Mucosa of rectum (tissue), 2 donors: Measurements from ENCODE around the gene GLIS1.

Source experiments
- H3K27ac ChIP-seq, 2 donors: one replicate each; pipeline ENCODE4 v1.7.0; 2013; ENCODE audit warnings: inconsistent platforms in 2 of 2, low read depth in 2 of 2, low read length in 2 of 2
- H3K27me3 ChIP-seq, 2 donors: one replicate each; pipeline ENCODE4 v1.7.0; 2013; ENCODE audit warnings: low read length in 2 of 2; ENCODE audit not compliant: control insufficient read depth in 2 of 2, insufficient read depth in 2 of 2
- H3K36me3 ChIP-seq, 2 donors: one replicate each; pipeline ENCODE4 v1.7.0; 2013; ENCODE audit warnings: low read length in 2 of 2; ENCODE audit not compliant: control insufficient read depth in 2 of 2, insufficient read depth in 2 of 2
- H3K4me1 ChIP-seq, 2 donors: one replicate each; pipeline ENCODE4 v1.7.0; 2013; ENCODE audit warnings: low read length in 2 of 2, mild to moderate bottlenecking in 1 of 2; ENCODE audit not compliant: control insufficient read depth in 2 of 2, insufficient read depth in 2 of 2
- H3K4me3 ChIP-seq, 2 donors: one replicate each; pipeline ENCODE4 v1.7.0; 2013; ENCODE audit warnings: low read length in 2 of 2
- H3K9ac ChIP-seq, 2 donors: one replicate each; pipeline ENCODE4 v1.7.0; 2013; ENCODE audit warnings: low read length in 2 of 2, low read depth in 1 of 2, mild to moderate bottlenecking in 1 of 2
- H3K9me3 ChIP-seq, 2 donors: one replicate each; pipeline ENCODE4 v1.7.0; 2013; ENCODE audit warnings: low read length in 2 of 2; ENCODE audit not compliant: control insufficient read depth in 2 of 2
- donor health status: healthy.
- donor health status: Normal muscosa, but diverticular disease.

GLIS1 gene

DNA sequence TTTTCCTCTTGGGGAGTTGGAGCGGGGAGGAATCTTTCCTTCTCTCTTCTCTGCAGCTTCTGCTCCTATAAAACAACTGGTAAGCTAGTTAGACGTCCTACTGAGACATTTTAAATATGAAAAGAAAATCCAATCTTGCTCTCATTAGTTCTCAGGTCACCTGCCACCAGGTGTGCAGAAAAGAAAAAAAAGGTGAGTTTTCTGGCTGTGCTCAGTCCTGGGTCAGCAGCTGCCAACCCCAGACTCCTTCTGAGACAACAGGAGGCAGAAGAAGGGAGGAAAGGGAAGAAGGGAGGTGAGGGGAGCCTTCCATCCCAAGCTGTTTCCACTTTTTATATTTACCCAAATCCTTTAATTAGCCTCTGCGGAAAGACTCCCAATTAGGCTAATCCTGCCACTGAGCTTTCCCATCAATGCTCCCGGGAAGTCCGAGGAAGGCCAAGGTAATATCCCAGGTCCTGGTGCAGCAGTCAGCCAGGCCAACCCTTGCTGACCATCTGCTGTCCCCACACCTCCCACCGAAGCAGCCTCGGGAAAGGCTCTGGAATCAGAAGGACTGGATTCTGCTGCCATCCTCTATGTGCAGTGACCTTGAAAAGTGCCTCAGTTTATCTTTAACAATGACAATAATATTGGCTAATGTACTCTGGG lies 33.4 kb downstream of the GLIS1 start:
- Histone ChIP-seq H3K27me3 (no peaks in the 10 kb centered on the region), H3K9ac (no peak overlapping the region), H3K4me3 (no peak overlapping the region), H3K9me3 (no peaks in the 10 kb centered on the region), H3K36me3 (no peaks in the 10 kb centered on the region), H3K4me1 (no peaks in the 10 kb centered on the region), H3K27ac (no peak overlapping the region)

- Histone ChIP-seq H3K27me3 (no peaks in the 10 kb centered on the region), H3K36me3 (no peaks in the 10 kb centered on the region), H3K9me3 (no peaks in the 10 kb centered on the region), H3K27ac (no peak overlapping the region), H3K4me1 (no peaks in the 10 kb centered on the region), H3K9ac (no peak overlapping the region), H3K4me3 (no peak overlapping the region)
Observed at GRCh38 chr1:53704804-53705445, 34.0 kb downstream of the GLIS1 start.

DNA sequence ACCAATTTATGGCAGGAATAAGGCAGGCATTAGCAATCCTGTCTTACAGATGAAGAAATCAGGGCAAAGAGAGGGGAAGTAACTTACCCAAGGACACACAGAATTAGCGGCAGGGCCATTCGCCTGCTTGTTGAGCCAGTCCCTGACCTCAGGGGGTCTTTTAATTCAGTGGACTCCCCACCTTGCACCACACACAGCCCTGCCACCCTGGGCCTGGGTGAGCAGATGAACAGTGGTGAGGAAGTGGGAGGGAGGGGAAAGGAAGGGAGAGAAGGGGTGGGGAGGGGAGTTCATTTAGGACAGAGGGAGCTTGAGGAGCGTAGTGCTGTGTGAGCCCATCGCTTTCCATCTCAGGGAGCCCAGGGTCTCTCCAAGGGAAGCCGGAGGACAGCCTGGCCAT lies 34.7 kb downstream of the GLIS1 start:
- Histone ChIP-seq H3K27ac (no peak overlapping the region), H3K36me3 (no peaks in the 10 kb centered on the region), H3K4me3 (no peak overlapping the region), H3K9me3 (no peaks in the 10 kb centered on the region), H3K27me3 (no peaks in the 10 kb centered on the region), H3K9ac (no peak overlapping the region), H3K4me1 (no peaks in the 10 kb centered on the region)

DNA sequence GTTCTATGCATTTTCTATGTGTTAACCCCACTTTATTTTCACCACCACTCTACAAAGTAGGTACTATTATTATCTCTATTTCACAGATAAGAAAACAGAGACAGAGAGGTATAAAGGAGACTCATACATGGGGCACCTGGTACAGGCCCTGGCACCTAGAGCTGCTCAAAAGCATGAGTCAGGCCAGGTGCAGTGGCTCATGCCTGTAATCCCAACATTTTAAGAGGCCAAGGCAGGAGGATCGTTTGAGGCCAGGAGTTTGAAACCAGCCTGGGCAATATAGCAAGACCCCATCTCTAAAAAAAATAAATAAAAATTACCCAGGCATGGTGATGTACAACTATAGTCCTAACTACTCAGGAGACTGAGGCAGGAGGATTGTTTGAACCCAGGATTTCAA lies 35.8 kb downstream of the GLIS1 start:
- no peaks in the 10 kb centered on the region for H3K9me3 ChIP-seq
- H3K9ac ChIP-seq = no peak overlapping the region
- no peaks in the 10 kb centered on the region for H3K36me3 ChIP-seq
- no peak overlapping the region for H3K4me3 ChIP-seq
- H3K27ac ChIP-seq = no peak overlapping the region
- H3K4me1 ChIP-seq = peaks cover 0 to under 1% of the 10 kb centered on the region in 2 donors
- no peaks in the 10 kb centered on the region for H3K27me3 ChIP-seq

DNA sequence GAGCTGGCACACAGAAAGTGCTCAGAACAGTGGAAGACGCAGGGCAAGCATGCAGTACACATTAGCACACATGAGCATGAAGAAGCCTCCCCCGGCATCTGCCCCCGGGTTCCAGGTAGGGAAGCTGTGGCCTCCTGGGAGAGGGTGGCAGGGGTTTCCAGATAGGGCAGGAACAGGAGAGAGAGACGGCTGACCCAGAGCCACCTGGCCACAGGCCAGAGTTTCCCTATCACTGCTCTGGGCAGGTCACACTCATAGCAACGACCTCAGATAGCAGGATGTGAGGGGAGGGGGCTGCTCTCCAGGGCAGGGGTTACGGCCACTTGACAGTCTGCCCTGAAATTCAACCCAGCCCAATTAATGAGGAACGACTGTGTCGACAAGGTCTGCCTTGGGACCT lies 36.6 kb downstream of the GLIS1 start:
- peaks cover 0 to 2% of the 10 kb centered on the region in 2 donors for H3K4me1 ChIP-seq
- H3K27me3 ChIP-seq = no peaks in the 10 kb centered on the region
- no peak overlapping the region for H3K9ac ChIP-seq
- H3K36me3 ChIP-seq = no peaks in the 10 kb centered on the region
- no peak overlapping the region for H3K4me3 ChIP-seq
- H3K27ac ChIP-seq = no peak overlapping the region
- no peaks in the 10 kb centered on the region for H3K9me3 ChIP-seq

DNA sequence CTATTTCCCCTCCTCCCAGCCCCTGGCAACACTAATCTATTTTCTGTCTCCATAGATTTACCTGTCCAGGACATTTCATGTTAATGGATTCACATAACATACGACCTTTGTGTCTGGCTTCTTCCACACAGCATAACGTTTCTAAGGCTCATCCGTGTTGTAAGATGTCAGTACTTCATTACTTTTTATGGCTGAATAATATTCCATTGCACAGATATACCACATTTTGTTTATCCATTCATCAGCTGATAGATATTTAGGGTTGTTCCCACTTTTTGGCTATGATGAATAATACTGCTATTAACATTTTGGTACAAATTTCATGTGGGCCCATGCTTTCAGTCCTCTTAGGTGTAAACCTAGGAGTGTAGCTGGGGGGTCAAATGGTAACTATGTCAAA lies 38.2 kb downstream of the GLIS1 start:
- Histone ChIP-seq H3K27ac (no peak overlapping the region), H3K27me3 (no peaks in the 10 kb centered on the region), H3K9me3 (no peaks in the 10 kb centered on the region)

GRCh38 chr1:53699981-53700380 lies 39.0 kb downstream of the GLIS1 start:
- Histone ChIP-seq H3K27me3 (no peaks in the 10 kb centered on the region), H3K9ac (no peak overlapping the region), H3K9me3 (no peaks in the 10 kb centered on the region), H3K4me3 (no peak overlapping the region), H3K36me3 (no peaks in the 10 kb centered on the region), H3K4me1 (peaks cover 0 to 2% of the 10 kb centered on the region in 2 donors), H3K27ac (no peak overlapping the region)

More for the DNA sequence above, 38.2 kb downstream of the GLIS1 start:
- Histone ChIP-seq H3K9ac (no peak overlapping the region), H3K4me1 (peaks cover 0 to 2% of the 10 kb centered on the region in 2 donors), H3K36me3 (no peaks in the 10 kb centered on the region), H3K4me3 (no peak overlapping the region)

DNA sequence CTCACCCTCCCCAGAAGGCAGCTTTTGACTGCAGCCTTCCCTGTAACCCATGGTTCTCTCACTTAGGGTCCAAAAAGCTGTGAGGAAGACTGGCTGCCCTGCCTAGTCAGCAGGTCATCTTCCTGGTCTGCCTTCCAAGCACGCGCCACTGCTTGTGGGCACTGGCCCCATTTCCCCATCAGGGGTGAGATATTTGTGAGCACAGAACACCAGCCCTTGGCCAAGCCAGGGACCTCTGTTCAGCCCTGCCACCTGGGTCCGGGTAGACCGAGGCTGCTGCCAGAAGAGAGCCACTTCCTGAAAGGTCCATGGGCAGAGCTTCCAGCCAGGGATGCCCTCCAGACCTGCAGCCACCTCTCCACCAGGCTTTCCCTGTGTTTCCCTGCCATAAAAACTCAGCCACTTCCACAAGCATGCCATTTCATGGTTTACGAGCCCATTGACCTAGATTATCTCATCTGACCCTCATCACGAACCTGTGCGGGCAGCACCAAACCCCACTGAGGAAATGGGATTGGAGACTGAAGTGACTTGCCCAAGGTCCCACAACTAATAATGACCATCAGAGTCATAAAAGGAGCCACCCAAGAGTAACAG lies 40.5 kb downstream of the GLIS1 start:
- no peak overlapping the region for H3K4me3 ChIP-seq
- no peaks in the 10 kb centered on the region for H3K36me3 ChIP-seq
- no peak overlapping the region for H3K9ac ChIP-seq
- H3K9me3 ChIP-seq = no peaks in the 10 kb centered on the region
- H3K27me3 ChIP-seq = no peaks in the 10 kb centered on the region
- no peak overlapping the region for H3K27ac ChIP-seq
- peaks cover 0 to 2% of the 10 kb centered on the region in 2 donors for H3K4me1 ChIP-seq

- Histone ChIP-seq H3K4me1 (peaks cover 0 to 2% of the 10 kb centered on the region in 2 donors), H3K9me3 (no peaks in the 10 kb centered on the region), H3K27ac (no peak overlapping the region)
Observed at GRCh38 chr1:53697721-53698383, 41.1 kb downstream of the GLIS1 start.

GRCh38 chr1:53696990-53697389 lies 42.0 kb downstream of the GLIS1 start:
- H3K4me3 ChIP-seq = no peak overlapping the region
- no peaks in the 10 kb centered on the region for H3K9me3 ChIP-seq
- no peak overlapping the region for H3K27ac ChIP-seq
- H3K4me1 ChIP-seq = peaks cover 0 to 2% of the 10 kb centered on the region in 2 donors
- H3K27me3 ChIP-seq = no peaks in the 10 kb centered on the region
- no peaks in the 10 kb centered on the region for H3K36me3 ChIP-seq
- no peak overlapping the region for H3K9ac ChIP-seq

More at GRCh38 chr1:53697721-53698383, 41.1 kb downstream of the GLIS1 start:
- Histone ChIP-seq H3K9ac (no peak overlapping the region), H3K36me3 (no peaks in the 10 kb centered on the region), H3K27me3 (no peaks in the 10 kb centered on the region), H3K4me3 (no peak overlapping the region)
